Ovary (tissue), 10 donors: Measurements from ENCODE around the gene C1orf146. TPM values are rescaled to one million over a fixed set of nuclear protein-coding genes. Genes with fewer than 3 reads are reported as not detected.

Experiments
- DNase-seq, 5 donors: peaks; one replicate each; pipeline ENCODE4 v3.0.0-alpha.2; 2019 to 2020
- H3K27ac ChIP-seq, 2 donors: fragments of 200-600 bp; one replicate each; pipeline versions ENCODE4 v1.5.1 to v1.8.0; 2019 to 2022
- H3K27me3 ChIP-seq: fragments of 200-600 bp; one replicate; pipeline ENCODE4 v1.8.0; 2022
- H3K36me3 ChIP-seq: fragments of 200-600 bp; sonication (generic); one replicate; pipeline ENCODE4 v1.5.1; 2019
- H3K4me1 ChIP-seq: one replicate; pipeline ENCODE4 v1.8.1; 2013; ENCODE audit warnings: mild to moderate bottlenecking, moderate library complexity; ENCODE audit not compliant: insufficient read depth
- H3K4me3 ChIP-seq: fragments of 200-600 bp; sonication (generic); one replicate; pipeline ENCODE4 v1.5.1; 2017
- H3K9me3 ChIP-seq, 2 donors: fragments of 200-600 bp in 1 of 2; sonication (generic) in 1 of 2; one replicate each; pipeline versions ENCODE4 v1.5.1 to v1.8.1; 2013 to 2019; ENCODE audit warnings: mild to moderate bottlenecking in 1 of 2, moderate library complexity in 1 of 2
- EP300 ChIP-seq: sonication (generic); formaldehyde crosslinking; IDR thresholded peaks from one replicate; pipeline ENCODE4 v1.6.1; 2017; ENCODE audit warnings: antibody characterized with exemption
- POLR2A ChIP-seq: fragments of 450-650 bp; IDR thresholded peaks from one replicate; pipeline ENCODE4 v1.6.1; 2017; ENCODE audit warnings: antibody characterized with exemption, mild to moderate bottlenecking, moderate library complexity
- WGBS, 3 donors: extraction: QIAGEN DNeasy Blood & Tissue Kit in 1 of 3; methylation state at CpG; one replicate each; pipeline versions ENCODE4 v1.1.5 to v1.1.7; 2013 to 2017; 5-methylcytosine and 5-hydroxymethylcytosine counted together
- intact Hi-C, 4 donors: fragments of 100-400 bp; cut with DNase I; formaldehyde crosslinking; loops; one replicate each; pipeline versions ENCODE4 v1.11.0 to v1.15.1; 2022 to 2023
- long read RNA-seq, 3 donors: library from polyadenylated mRNA in 2 of 3; unstranded in 2 of 3; transcript quantifications; one replicate each; pipeline ENCODE4 v2.0.0 and lab custom pipeline, GENCODE V29; 2021 to 2026
- polyA plus RNA-seq, 2 donors: library from polyadenylated mRNA; stranded (reverse); fragments of 200-250 nt in 1 of 2; fragments of 350-450 nt in 1 of 2; fragmentation: Illumina TruSeq in 1 of 2; extraction: RNeasy Lipid Tissue Mini Kit (QIAGEN cat#74804) in 1 of 2; gene quantifications; one replicate each; pipeline ENCODE4 v1.2.3, GENCODE V29; 2013 to 2014
- total RNA-seq, 7 donors: library from RNA; depleted of rRNA in 2 of 7; stranded (reverse); fragments of >200 nt in 2 of 7; fragmentation: NEBNext Ultra II Directional in 3 of 7; extraction: Animal tissue kit (Norgen Biotek cat#: 25700) in 3 of 7; gene quantifications; one replicate each; pipeline versions ENCODE4 v1.1.0 to v1.2.4, GENCODE V29; 2016 to 2023
- TF ChIP-seq, protein P1 (sequence below), 3 donors: fragments of 450-650 bp in 2 of 3; fragments of 200-600 bp in 1 of 3; IDR thresholded peaks; one replicate each; pipeline versions ENCODE4 v1.5.1 to v1.8.0; 2016 to 2022; ENCODE audit warnings: antibody characterized with exemption in 3 of 3, mild to moderate bottlenecking in 1 of 3
- donor health status: DM: no; HTN: no; CAD: no; lungs with moderate emphysema.
- donor health status: DM: no; HTN: no; CAD: no.
- donor health status: Bipolar disorder and iron deficiency.
- donor health status: DM: yes; HTN: yes; CAD: no.
- donor health status: DM: no; HTN: no; CAD: no.
- donor health status: DM: yes; HTN: yes; CAD: no.

Gene C1orf146, protein sequence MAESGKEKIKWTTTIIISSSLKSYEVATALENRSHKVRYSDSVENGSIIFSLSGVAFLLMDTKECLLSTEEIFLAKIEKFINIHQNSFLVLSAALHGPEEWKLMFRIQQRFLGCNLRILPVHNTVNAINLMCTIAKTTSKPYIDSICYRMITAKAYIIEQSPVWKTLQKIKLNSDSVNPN
- total RNA-seq = not detected
- polyA plus RNA-seq = not detected
- long read RNA-seq, donor 1 = 0 reads
- long read RNA-seq, donor 2, transcript C1orf146-202 (6 exons, 830 nt) = major isoform, 5 of 15 reads
- long read RNA-seq, donor 2, partial matches to known transcripts = 0 of 15 reads
- long read RNA-seq, donor 2, other reads (novel, unspliced or antisense) = 10 of 15 reads
- long read RNA-seq, donor 3 = 0 reads

DNA sequence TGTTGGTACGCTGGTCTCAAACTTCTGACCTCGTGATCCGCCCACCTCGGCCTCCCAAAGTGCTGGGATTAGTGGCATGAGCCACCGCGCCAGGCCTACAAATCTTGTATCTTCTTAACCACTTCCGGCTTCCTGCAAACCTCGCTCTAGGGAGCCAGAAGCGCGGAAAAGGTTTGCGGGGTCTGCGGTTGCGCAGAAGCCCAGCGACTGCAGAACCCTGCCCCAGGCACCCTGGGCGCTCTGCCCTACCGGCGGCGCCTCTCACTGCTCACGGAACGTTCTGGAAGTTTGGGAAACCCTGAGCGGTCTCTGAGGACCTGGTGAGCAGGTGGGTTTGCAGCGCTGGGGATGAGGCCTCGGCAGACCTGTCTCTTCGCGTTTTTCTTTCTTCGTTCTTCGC is at the start of gene C1orf146:
C1orf146 (plus strand) TSS at position 195 of the 400 bp plus-strand sequence. CDS start 13,506 bp downstream, outside the sequence.
- H3K9me3 ChIP-seq = no peaks in the 10 kb centered on the region
- intact Hi-C loops = no loop called here
- H3K27me3 ChIP-seq = no peaks in the 10 kb centered on the region
- H3K4me3 ChIP-seq = no peak within 1 kb of the TSS
- H3K27ac ChIP-seq = no peak within 1 kb of the TSS
- no peaks in the 10 kb centered on the region for H3K36me3 ChIP-seq
- no peak for TF ChIP-seq EP300
- no peak for TF ChIP-seq POLR2A
- TF ChIP-seq, protein P1, sequence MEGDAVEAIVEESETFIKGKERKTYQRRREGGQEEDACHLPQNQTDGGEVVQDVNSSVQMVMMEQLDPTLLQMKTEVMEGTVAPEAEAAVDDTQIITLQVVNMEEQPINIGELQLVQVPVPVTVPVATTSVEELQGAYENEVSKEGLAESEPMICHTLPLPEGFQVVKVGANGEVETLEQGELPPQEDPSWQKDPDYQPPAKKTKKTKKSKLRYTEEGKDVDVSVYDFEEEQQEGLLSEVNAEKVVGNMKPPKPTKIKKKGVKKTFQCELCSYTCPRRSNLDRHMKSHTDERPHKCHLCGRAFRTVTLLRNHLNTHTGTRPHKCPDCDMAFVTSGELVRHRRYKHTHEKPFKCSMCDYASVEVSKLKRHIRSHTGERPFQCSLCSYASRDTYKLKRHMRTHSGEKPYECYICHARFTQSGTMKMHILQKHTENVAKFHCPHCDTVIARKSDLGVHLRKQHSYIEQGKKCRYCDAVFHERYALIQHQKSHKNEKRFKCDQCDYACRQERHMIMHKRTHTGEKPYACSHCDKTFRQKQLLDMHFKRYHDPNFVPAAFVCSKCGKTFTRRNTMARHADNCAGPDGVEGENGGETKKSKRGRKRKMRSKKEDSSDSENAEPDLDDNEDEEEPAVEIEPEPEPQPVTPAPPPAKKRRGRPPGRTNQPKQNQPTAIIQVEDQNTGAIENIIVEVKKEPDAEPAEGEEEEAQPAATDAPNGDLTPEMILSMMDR (IDR thresholded peaks at IDR 0.05) = no peak
- no peak for DNase-seq
- H3K4me1 ChIP-seq = no peaks in the 10 kb centered on the region
- WGBS, 3 donors = 94 to 95% (median 95%) methylated on average over 27 of the region's 27 CpGs

DNA sequence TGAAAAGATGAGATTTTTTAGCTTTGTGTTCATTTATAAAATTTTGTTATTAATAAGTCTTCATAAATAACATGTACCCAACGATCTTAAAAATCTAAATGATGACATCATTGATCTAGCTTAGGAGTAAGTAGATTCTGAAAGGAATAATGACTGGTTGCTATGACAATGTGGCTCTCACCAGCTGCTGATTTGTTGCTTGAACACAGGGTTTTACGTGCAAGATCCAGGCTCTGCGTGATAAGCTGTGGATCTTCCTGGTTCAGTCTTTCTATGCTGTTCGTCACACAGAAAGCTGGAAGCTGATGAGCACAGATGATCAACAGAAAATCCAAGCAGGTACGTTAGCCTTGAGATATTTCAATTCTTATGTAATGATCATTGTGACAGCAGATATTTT is 49.1 kb upstream of the C1orf146 start:
- no peak for DNase-seq
- H3K4me3 ChIP-seq = no peak overlapping the region
- TF ChIP-seq EP300 (no peak), POLR2A (no peak)
- TF ChIP-seq, protein P1 (IDR thresholded peaks at IDR 0.05) = no peak
- no peak overlapping the region for H3K27ac ChIP-seq
- 39 to 56% (median 41%) methylated on average over 5 of the region's 5 CpGs for WGBS, 3 donors
- H3K36me3 ChIP-seq = no peaks in the 10 kb centered on the region
- H3K9me3 ChIP-seq = no peaks in the 10 kb centered on the region
- H3K4me1 ChIP-seq = no peaks in the 10 kb centered on the region
- intact Hi-C loops = no loop called here
- no peaks in the 10 kb centered on the region for H3K27me3 ChIP-seq

- H3K36me3 ChIP-seq = no peaks in the 10 kb centered on the region
- no peak overlapping the region for H3K27ac ChIP-seq
- intact Hi-C loops = no loop called here
- TF ChIP-seq, protein P1 (IDR thresholded peaks at IDR 0.05) = no peak
- H3K4me1 ChIP-seq = no peaks in the 10 kb centered on the region
- no peak overlapping the region for H3K4me3 ChIP-seq
- no peaks in the 10 kb centered on the region for H3K27me3 ChIP-seq
- 93 to 99% (median 96%) methylated on average over 2 of the region's 2 CpGs for WGBS, 3 donors
- DNase-seq = no peak
- no peaks in the 10 kb centered on the region for H3K9me3 ChIP-seq
Measured at GRCh38 chr1:92169214-92170005, 48.3 kb upstream of the C1orf146 start.

- Histone ChIP-seq H3K27me3 (no peaks in the 10 kb centered on the region), H3K9me3 (no peaks in the 10 kb centered on the region), H3K4me1 (no peaks in the 10 kb centered on the region), H3K36me3 (no peaks in the 10 kb centered on the region), H3K4me3 (no peak overlapping the region), H3K27ac (no peak overlapping the region)
- intact Hi-C loops = no loop called here
- WGBS, 3 donors = 91 to 92% (median 92%) methylated on average over 1 of the region's 1 CpG
- DNase-seq = no peak
- no peak for TF ChIP-seq POLR2A
- no peak for TF ChIP-seq EP300
- TF ChIP-seq, protein P1 (IDR thresholded peaks at IDR 0.05) = no peak
Measured at GRCh38 chr1:92184632-92185031, 33.1 kb upstream of the C1orf146 start.
